Neuron (in vitro differentiated cells): Measurements from ENCODE around the gene UBE2I.

ENCODE experiments used
- H2AFZ ChIP-seq: one replicate; pipeline ENCODE4 v1.6.1; 2013; ENCODE audit warnings: low read depth, mild to moderate bottlenecking, inconsistent platforms, low read length, moderate library complexity
- H3K27me3 ChIP-seq: one replicate; pipeline ENCODE4 v1.6.1; 2013; ENCODE audit warnings: low read length; ENCODE audit not compliant: insufficient read depth
- H3K36me3 ChIP-seq: one replicate; pipeline ENCODE4 v1.6.1; 2013; ENCODE audit warnings: low read length; ENCODE audit not compliant: insufficient read depth
- H3K4me1 ChIP-seq: one replicate; pipeline ENCODE4 v1.6.1; 2013; ENCODE audit warnings: low read length; ENCODE audit not compliant: insufficient read depth
- H3K4me3 ChIP-seq: 2 replicates; pipeline ENCODE4 v1.5.1; 2013; ENCODE audit warnings: mild to moderate bottlenecking, low read length, moderate library complexity
- H3K9me3 ChIP-seq: one replicate; pipeline ENCODE4 v1.6.1; 2013; ENCODE audit warnings: low read length

The UBE2I gene

DNA sequence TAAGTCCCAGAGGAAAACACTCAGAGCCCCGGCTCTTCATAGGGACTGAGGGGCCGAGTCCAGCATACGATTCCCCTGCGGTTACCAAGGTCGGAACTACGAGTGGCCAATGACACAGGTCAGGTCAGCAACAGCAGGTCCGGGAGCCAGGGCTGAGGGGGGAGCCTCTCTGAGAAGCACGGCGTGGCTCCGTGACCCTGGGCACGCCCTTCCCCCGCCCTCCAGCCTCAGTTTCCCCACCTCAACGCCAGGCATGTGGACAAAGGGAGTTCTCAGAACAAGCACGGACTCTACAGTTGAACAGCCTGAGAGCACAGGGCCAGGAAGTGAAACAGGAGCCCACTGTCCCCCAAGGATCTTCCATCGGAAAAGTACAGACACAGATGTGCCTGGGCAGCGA lies 27.9 kb upstream of the UBE2I start:
- Histone ChIP-seq H3K4me3 (no peak overlapping the region), H3K9me3 (no peaks in the 10 kb centered on the region), H3K27me3 (peaks cover 41% of the 10 kb centered on the region), H2AFZ (no peak overlapping the region), H3K4me1 (peaks cover 13% of the 10 kb centered on the region), H3K36me3 (no peaks in the 10 kb centered on the region)

DNA sequence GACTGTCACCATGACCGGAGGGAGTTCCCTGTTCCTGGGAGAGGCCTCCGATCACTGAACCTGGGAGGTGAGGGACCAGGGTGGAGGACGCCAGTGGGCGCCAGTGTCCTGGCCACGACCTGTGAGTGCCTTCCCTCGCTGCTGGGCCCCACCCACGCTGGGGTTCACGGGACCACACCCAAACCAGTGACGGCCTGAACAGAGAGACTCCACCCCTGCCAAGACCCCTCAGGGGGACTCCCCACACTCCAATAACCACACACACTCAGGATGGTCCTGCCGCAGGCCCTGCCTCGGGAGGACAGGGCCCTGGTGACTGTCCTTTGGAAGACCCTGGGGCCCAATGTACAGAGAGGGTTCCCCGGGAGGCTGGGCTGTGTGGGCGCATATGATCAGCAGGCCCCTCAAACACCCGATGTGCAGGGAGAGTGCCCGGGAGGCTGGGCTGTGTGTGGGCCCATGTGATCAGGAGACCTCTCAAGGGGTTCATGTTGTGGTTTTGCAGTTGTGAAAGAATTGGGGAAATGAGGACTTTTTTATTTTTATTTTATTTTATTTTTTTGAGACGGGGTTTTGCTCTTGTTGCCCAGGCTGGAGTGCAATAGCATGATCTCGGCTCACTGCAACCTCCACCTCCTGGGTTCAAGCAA lies 27.0 kb upstream of the UBE2I start:
- H2AFZ ChIP-seq, result no peak overlapping the region
- H3K36me3 ChIP-seq, result no peaks in the 10 kb centered on the region
- H3K4me3 ChIP-seq, result no peak overlapping the region
- no peaks in the 10 kb centered on the region for H3K9me3 ChIP-seq
- peaks cover 13% of the 10 kb centered on the region for H3K4me1 ChIP-seq
- peaks cover 45% of the 10 kb centered on the region for H3K27me3 ChIP-seq

DNA sequence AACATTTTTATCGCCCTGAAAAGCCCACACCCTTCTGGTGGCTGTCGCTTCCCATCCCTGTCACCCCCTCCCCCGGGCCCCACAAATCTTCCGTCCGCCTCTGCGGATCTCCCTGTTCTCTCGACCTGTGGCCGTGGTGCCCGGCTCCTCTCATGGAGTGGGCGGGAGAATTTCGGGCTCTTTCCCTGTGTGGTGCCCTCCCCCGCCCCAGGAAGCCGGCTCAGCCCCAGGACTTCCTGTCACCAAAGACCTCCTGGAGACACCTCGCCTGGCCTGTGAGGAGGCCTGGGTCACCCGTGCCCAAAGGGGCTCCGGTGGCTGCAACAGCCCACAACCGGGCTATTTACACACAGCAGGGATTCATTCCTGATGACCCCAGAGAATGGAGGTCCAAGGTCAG lies 26.1 kb upstream of the UBE2I start:
- Histone ChIP-seq H3K4me1 (peaks cover 9% of the 10 kb centered on the region), H2AFZ (no peak overlapping the region), H3K36me3 (no peaks in the 10 kb centered on the region), H3K9me3 (peaks cover 2% of the 10 kb centered on the region), H3K27me3 (peaks cover 50% of the 10 kb centered on the region), H3K4me3 (no peak overlapping the region)

DNA sequence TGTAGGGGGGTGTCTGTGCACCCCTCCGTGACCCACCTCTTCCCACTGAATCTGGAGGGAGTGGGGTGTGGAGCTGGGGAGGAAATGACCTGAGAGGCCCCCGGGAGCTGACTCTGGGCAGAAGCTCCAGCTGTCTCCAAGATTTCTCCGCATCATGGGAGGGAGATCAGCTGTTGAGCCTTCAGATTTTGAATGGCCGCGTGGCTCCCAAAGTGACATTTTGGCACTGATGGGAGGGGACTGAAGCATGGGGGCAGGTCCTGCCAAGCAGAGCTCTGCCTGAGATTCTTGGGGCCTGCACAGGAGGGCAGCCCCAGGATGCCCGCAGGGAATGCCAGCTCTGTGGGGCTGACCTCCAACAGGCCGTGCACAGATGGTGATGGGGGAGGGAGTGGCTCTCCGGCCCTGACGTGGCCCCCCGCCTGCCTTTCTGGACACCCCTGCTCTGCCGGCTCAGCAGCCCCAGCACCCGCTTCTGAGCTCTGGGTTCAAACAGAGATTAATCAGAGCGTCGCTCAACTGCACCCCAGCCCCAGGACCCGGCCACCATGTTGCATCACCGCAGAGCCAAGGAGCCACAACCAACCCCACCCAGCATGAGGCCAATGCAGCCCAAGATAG lies 25.3 kb upstream of the UBE2I start:
- peaks cover 2% of the 10 kb centered on the region for H3K9me3 ChIP-seq
- H3K4me3 ChIP-seq, result no peak overlapping the region
- H3K4me1 ChIP-seq, result peaks cover under 1% of the 10 kb centered on the region
- no peaks in the 10 kb centered on the region for H3K36me3 ChIP-seq
- H3K27me3 ChIP-seq, result peaks cover 57% of the 10 kb centered on the region
- H2AFZ ChIP-seq, result no peak overlapping the region

DNA sequence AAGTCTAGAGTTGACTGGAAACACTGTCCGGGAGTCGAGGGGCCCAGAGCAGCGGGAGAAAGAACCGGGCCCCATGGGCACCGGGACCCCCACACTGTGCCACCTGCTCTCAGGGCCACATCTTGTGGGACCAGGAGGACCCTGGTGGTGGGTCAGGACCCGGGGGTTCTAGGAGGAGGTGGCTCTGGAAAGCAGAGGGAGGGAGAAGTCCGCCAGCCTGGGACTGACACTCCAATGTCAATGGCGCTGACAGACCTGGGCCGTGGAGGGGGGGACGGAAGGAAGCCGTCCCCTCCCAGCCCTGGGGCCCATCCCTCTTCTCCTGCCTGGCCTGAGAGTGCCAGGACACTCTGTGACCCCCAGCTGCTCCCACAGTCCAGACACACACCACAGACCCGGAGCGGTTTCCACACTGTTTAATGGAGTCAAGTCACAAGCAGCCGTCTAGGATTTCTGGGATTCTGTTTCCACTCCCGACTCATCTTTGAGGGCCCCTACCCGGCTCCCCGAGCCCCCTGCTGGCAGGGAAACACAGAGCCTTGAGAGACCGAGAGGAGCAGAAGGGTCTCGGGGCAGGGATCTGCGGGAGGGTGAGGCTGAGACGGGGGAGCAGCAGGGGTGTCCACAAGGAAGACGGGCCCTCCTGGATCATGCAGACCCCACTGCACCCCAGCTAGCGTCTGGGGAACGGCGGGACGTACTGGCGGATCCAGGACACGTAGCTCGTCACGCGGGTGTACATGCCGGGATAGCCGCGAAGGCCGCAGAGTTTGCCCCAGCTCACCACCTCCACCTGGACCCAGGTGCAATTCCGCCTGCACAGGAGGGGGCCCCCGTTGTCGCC lies 23.5 kb upstream of the UBE2I start:
- Histone ChIP-seq H3K4me1 (peaks cover 10% of the 10 kb centered on the region), H3K4me3 (no peak overlapping the region), H3K9me3 (peaks cover 2% of the 10 kb centered on the region), H2AFZ (no peak overlapping the region), H3K27me3 (peaks cover 68% of the 10 kb centered on the region), H3K36me3 (no peaks in the 10 kb centered on the region)

DNA sequence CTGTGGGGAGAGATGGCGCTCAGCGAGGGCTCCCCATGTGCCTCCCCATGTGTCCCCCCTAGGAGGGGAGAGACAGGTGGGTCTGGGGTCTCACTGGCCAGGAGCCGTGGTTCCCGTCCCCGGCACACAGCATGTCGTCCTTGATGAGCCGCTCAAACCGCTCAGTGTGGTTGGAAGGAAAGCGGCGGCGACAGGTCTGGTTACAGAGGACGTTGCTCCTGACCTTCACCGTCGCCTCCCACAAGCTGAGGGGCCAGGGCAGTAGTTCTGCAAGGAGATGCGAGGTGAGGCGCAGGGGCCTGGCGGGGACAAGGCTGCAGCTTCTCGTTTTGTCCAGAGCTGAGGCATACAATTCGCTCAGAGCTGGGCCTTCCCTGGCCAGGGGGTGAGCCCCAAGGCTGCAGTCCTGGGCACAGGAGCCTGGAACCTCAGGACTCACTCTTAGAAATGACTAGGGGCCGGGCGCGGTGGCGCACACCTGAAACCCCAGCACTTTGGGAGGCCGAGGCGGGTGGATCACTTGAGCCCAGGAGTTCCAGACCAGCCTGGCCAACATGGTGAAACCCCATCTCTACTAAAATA lies 22.8 kb upstream of the UBE2I start:
- H3K9me3 ChIP-seq, result peaks cover 2% of the 10 kb centered on the region
- peaks cover 72% of the 10 kb centered on the region for H3K27me3 ChIP-seq
- peaks cover 10% of the 10 kb centered on the region for H3K4me1 ChIP-seq
- no peak overlapping the region for H3K4me3 ChIP-seq
- H2AFZ ChIP-seq, result no peak overlapping the region
- H3K36me3 ChIP-seq, result no peaks in the 10 kb centered on the region

DNA sequence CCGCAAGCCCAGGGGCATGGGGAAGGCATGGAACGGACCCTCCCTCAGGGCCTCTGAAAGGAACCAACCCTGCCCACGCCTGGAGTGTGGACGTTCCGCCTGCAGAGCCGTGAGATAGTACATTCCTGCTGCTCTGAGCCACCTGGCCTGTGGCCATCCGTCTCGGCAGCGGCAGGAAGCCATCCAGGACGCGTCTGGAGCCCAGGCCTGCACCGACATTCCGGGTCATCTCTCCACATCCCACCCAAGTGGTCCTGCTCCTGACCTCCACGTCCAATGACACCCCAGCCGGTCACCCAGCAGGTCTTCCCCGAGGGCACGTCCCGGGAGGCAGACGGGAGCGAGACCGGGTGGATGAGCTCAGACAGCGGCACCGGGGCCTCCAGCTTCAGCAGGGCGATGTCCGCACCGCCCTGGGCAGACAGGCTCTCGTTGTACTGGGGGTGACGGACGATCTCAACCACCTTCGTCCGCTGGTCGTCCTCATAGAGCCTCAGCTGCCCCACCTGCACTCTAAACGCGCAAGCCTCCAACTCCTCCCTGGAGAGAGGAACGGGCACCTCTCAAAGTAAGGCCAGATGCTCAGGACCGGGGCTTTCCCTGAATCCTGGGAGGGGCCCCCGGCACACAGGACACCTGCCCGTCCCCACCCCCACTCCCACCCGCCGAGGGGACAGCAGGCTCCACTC lies 21.3 kb upstream of the UBE2I start:
- Histone ChIP-seq H3K27me3 (peaks cover 69% of the 10 kb centered on the region), H3K4me1 (peaks cover 10% of the 10 kb centered on the region), H3K4me3 (no peak overlapping the region), H3K9me3 (peaks cover 2% of the 10 kb centered on the region), H3K36me3 (no peaks in the 10 kb centered on the region), H2AFZ (no peak overlapping the region)

DNA sequence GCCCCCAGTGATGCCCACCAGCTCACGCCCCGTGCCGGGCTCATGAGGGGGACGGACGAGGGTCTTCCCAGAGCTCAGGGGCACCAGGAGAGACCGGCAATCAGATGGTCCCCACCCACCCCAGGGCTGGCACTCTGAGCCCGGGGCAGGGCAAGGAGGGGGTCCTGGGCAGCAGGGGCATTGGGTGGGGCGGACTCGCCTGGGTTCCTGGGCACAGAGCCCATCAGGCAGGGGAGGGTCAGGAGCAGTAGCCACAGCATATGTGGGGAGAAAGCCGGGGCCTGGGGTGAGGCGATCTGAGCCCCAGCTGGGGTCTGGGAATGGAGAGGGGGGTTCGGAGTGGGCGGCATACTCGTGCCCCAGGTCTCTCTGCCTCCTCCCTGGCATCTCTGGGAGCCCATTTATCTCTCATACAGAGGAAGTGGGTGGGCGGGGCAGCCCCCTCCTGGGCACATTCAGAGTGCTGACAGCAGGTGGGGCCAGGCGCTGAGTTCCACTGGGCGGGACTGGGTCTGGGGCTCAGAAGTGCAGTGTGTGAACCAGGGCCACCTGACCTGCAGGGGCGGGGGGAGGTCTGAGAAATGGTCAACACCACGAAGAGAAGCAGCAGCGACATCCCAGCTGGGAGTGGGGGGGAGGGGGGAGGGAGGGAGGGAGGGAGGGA lies 20.5 kb upstream of the UBE2I start:
- no peak overlapping the region for H2AFZ ChIP-seq
- no peak overlapping the region for H3K4me3 ChIP-seq
- H3K9me3 ChIP-seq, result peaks cover 2% of the 10 kb centered on the region
- H3K27me3 ChIP-seq, result peaks cover 61% of the 10 kb centered on the region
- H3K36me3 ChIP-seq, result no peaks in the 10 kb centered on the region
- H3K4me1 ChIP-seq, result peaks cover 13% of the 10 kb centered on the region

DNA sequence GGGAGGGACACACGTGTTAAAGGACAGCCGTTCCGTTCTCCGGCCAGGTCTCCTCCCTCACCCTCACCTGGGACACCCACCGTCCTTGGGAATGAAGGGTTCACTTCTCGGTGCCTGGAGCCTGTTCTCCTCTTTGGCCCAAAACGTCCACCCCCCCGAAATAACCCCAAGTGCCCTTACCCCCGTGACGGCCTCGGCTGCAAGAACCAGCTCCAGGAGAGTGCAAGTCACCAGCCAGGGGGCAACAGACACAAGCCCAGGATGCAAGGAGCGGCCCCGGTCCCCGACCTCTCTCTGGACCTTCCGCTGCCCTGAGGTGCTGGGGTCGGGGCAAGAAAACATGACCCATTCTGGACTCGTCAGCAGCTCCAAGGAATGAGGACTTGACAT lies 20.0 kb upstream of the UBE2I start:
- H3K27me3 ChIP-seq, result peaks cover 58% of the 10 kb centered on the region

DNA sequence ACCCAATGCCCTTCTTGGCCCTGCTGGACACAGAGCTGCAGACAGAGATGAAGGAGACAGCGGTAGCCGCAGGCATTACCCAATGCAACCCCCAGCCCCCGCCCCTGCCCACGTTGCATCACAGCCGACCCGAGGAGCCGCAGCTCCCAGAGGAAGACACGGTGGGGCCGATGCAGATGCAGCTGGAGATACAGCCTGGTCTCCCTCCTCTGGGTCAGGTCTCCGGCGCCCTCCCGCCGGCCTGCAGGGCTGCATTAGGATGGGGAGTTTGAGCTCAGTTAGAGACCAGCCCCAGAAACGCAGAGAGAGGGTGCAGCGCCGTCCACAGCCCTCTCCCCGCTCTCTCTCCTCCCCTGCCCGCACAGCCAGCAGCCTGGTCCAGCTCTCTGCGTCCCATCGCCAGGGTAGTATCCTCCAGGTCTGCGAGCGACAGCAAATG lies 19.4 kb upstream of the UBE2I start:
- H2AFZ ChIP-seq, result no peak overlapping the region
- H3K27me3 ChIP-seq, result peaks cover 58% of the 10 kb centered on the region
- peaks cover 13% of the 10 kb centered on the region for H3K4me1 ChIP-seq
- no peak overlapping the region for H3K4me3 ChIP-seq
- H3K36me3 ChIP-seq, result no peaks in the 10 kb centered on the region
- H3K9me3 ChIP-seq, result peaks cover 2% of the 10 kb centered on the region

More for the DNA sequence above, 20.0 kb upstream of the UBE2I start:
- H3K4me1 ChIP-seq, result peaks cover 13% of the 10 kb centered on the region
- H3K36me3 ChIP-seq, result no peaks in the 10 kb centered on the region
- H3K4me3 ChIP-seq, result no peak overlapping the region
- H3K9me3 ChIP-seq, result peaks cover 2% of the 10 kb centered on the region
- no peak overlapping the region for H2AFZ ChIP-seq

DNA sequence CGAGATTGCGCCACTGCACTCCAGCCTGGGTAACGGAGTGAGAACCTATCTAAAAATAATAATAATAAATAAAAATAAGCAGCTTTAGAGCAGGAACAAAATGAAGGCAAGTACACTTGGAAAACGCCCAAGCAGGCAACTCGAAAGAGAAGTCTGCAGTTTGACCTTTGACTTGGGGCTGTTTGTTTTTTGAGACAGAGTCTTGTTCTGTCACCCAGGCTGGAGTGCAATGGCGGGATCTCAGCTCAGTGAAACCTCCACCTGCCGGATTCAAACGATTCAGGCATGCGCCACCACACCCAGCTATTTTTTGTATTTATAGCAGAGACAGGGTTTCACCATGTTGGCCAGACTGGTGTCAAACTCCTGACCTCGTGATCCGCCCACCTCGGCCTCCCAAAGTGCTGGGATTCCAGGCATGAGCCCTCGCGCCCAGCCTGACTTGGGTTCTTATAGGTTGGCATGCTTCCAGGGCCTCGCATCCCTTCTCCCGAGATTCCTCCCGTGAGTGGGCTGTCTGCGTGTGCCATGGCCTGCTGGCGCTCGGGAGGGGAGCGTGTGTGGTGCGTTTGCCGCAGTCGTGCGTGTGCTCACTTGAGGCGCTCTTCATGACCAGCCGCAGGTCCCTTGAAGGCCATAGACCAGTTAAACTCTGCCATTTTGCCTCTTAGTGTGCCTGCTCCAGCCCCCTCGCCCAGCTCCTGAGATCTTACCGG lies 18.4 kb upstream of the UBE2I start:
- Histone ChIP-seq H2AFZ (no peak overlapping the region), H3K27me3 (peaks cover 49% of the 10 kb centered on the region), H3K36me3 (no peaks in the 10 kb centered on the region), H3K4me1 (peaks cover 13% of the 10 kb centered on the region), H3K9me3 (peaks cover 2% of the 10 kb centered on the region), H3K4me3 (no peak overlapping the region)

DNA sequence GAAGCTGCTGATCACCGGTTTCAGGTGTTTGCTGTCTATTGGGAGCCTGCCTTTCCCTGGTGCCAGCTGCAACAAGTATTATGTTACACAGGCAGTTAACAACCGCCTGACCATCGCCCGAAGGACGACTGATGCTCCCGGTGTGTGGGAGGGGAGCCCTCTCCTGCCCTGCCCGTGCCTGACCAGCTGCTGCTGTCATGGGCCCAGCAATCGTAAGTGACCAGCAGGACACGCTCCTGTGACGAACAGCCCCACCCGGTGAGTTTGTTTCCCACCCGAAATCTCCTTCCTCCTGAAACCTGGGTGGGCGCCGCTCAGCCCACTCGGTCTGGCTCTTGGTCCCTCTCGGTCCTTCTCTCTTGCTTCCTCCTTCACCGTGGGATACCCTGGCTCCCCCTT lies 17.9 kb upstream of the UBE2I start:
- H3K9me3 ChIP-seq, result peaks cover 2% of the 10 kb centered on the region
- H3K4me3 ChIP-seq, result no peak overlapping the region
- peaks cover 13% of the 10 kb centered on the region for H3K4me1 ChIP-seq
- peaks cover 43% of the 10 kb centered on the region for H3K27me3 ChIP-seq
- H2AFZ ChIP-seq, result no peak overlapping the region
- H3K36me3 ChIP-seq, result no peaks in the 10 kb centered on the region
